Measurements from ENCODE around the gene PHACTR3.

DNA sequence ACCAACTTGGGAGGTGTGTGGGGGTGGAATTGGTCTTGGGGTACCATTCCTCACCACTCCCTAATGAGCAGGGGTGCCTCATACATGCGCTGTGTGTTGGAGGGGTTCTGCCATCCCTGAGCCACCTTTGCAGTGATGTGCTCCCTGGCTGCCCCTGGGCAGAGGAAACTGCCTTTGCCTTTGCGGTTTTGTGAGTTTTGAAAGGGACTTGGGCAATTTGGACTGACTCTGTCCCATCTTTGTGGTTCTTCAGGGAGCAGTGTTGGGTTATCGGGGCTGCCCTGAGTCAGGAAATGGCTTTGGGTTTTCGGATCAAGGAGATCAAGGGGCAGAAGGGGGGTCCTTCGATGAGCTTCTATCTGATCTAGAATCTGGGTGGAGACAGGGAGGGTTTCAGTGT, 3.9 kb upstream of the PHACTR3 start:
- TF ChIP-seq, protein P1, sequence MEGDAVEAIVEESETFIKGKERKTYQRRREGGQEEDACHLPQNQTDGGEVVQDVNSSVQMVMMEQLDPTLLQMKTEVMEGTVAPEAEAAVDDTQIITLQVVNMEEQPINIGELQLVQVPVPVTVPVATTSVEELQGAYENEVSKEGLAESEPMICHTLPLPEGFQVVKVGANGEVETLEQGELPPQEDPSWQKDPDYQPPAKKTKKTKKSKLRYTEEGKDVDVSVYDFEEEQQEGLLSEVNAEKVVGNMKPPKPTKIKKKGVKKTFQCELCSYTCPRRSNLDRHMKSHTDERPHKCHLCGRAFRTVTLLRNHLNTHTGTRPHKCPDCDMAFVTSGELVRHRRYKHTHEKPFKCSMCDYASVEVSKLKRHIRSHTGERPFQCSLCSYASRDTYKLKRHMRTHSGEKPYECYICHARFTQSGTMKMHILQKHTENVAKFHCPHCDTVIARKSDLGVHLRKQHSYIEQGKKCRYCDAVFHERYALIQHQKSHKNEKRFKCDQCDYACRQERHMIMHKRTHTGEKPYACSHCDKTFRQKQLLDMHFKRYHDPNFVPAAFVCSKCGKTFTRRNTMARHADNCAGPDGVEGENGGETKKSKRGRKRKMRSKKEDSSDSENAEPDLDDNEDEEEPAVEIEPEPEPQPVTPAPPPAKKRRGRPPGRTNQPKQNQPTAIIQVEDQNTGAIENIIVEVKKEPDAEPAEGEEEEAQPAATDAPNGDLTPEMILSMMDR (IDR thresholded peaks at IDR 0.05): no peak
- TF ChIP-seq EP300 (IDR thresholded peaks at IDR 0.05): no peak
- TF ChIP-seq POLR2A (IDR thresholded peaks at IDR 0.05): no peak

All from tibial nerve (tissue), 4 donors.